Left lung (tissue), 10 donors: Measurements from ENCODE around the gene PRTFDC1. TPM values are rescaled to one million over a fixed set of nuclear protein-coding genes. Genes with fewer than 3 reads are reported as not detected.
A peak's percentile ranks its signal among the peaks of the same experiment; 100 is the strongest.

Experiments used
- ATAC-seq: fragments of 200-7000 bp; cut with Tn5 transposase; one replicate; pipeline ENCODE4 v1.9.1; 2020; ENCODE audit warnings: moderate library complexity
- DNase-seq, 4 donors: peaks; one replicate each; pipeline ENCODE4 v3.0.0-alpha.2; 2013 to 2020
- H3K27ac ChIP-seq, 2 donors: fragments of 200-600 bp; sonication (generic) in 1 of 2; one replicate each; pipeline versions ENCODE4 v1.5.0 to v1.8.0; 2020 to 2021
- H3K27me3 ChIP-seq, 2 donors: fragments of 200-600 bp; sonication (generic) in 1 of 2; one replicate each; pipeline versions ENCODE4 v1.5.0 to v1.8.0; 2020 to 2021
- H3K36me3 ChIP-seq, 2 donors: fragments of 200-600 bp; sonication (generic) in 1 of 2; one replicate each; pipeline versions ENCODE4 v1.5.0 to v1.8.0; 2020 to 2021
- H3K4me1 ChIP-seq, 2 donors: fragments of 200-600 bp; one replicate each; pipeline ENCODE4 v1.8.0; 2021
- H3K4me3 ChIP-seq, 2 donors: fragments of 200-600 bp; sonication (generic) in 1 of 2; one replicate each; pipeline versions ENCODE4 v1.5.0 to v1.8.0; 2020 to 2021; ENCODE audit warnings: mild to moderate bottlenecking in 1 of 2
- H3K9me3 ChIP-seq, 2 donors: fragments of 200-600 bp; sonication (generic) in 1 of 2; one replicate each; pipeline versions ENCODE4 v1.5.0 to v1.8.0; 2020 to 2021
- intact Hi-C, 2 donors: fragments of 100-400 bp; cut with DNase I; formaldehyde crosslinking; loops; one replicate each; pipeline versions ENCODE4 v1.11.2 to v1.14.2; 2022
- polyA plus RNA-seq, 6 donors: library from polyadenylated mRNA; unstranded; fragments of 120-200 nt; gene quantifications; one replicate each; pipeline ENCODE4 v1.2.1, GENCODE V29; 2013; ENCODE audit not compliant: insufficient read length in 6 of 6
- total RNA-seq, 2 donors: library from RNA; stranded (reverse); fragmentation: NEBNext Ultra II Directional; extraction: Animal tissue kit (Norgen Biotek cat#: 25700); gene quantifications; one replicate each; pipeline ENCODE4 v1.2.1, GENCODE V29; 2021
- TF ChIP-seq, protein P1 (sequence below), 2 donors: fragments of 200-600 bp; sonication (generic) in 1 of 2; IDR thresholded peaks; one replicate each; pipeline versions ENCODE4 v1.5.0 to v1.8.0; 2021; ENCODE audit warnings: antibody characterized with exemption in 2 of 2
- donor health status: DM: no; HTN: yes; CAD: no.
- donor health status: DM: no; HTN: no; CAD: no.

Gene PRTFDC1
- total and polyA plus RNA-seq, 8 donors = 5.2 to 69.7 (median 49.5) TPM

DNA sequence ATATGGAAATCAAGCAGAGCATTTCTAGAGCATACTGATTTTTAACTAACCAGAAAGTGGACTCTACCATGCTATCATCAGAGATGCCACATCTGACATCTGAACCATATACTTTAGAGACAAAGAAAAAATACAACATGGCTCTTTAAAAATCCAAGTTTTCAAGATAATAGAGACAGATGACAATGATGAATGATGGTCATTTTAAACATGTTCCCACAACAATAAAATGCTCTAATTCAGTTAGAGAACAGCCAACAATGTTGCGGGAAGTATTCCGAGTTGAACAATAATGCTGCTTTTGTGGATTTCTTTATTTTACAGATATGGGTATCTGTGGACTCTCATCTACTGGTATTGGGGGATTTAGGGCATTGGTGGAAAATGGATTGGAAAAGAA lies 52.8 kb downstream of the PRTFDC1 start:
- Histone ChIP-seq H3K9me3 (no peaks in the 10 kb centered on the region), H3K4me1 (peaks cover 9 to 11% of the 10 kb centered on the region in 2 donors), H3K27me3 (no peaks in the 10 kb centered on the region), H3K36me3 (no peaks in the 10 kb centered on the region), H3K4me3 (no peak overlapping the region), H3K27ac (no peak overlapping the region)
- ATAC-seq (no peak), DNase-seq (no peak)
- TF ChIP-seq, protein P1, sequence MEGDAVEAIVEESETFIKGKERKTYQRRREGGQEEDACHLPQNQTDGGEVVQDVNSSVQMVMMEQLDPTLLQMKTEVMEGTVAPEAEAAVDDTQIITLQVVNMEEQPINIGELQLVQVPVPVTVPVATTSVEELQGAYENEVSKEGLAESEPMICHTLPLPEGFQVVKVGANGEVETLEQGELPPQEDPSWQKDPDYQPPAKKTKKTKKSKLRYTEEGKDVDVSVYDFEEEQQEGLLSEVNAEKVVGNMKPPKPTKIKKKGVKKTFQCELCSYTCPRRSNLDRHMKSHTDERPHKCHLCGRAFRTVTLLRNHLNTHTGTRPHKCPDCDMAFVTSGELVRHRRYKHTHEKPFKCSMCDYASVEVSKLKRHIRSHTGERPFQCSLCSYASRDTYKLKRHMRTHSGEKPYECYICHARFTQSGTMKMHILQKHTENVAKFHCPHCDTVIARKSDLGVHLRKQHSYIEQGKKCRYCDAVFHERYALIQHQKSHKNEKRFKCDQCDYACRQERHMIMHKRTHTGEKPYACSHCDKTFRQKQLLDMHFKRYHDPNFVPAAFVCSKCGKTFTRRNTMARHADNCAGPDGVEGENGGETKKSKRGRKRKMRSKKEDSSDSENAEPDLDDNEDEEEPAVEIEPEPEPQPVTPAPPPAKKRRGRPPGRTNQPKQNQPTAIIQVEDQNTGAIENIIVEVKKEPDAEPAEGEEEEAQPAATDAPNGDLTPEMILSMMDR (IDR thresholded peaks at IDR 0.05) = no peak
- intact Hi-C loops = no loop called here

DNA sequence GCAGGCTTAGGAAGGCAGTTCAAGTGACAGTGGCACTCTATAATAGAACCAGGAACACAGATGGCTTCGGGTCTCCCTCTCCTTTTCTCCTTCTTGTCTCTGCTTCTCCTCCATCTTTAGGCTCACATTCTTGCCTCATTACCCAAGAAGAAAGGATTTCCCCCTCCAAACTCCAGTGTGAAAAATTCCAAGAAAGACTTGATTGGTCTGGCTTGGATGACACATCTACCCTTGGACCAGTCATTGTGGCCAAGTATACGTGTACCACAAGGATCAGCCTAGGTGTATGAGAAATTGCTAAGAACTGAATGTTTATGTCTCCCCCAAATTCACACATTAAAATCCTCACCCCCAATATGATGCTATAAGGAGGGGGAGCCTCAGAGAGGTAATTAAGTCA lies 53.9 kb downstream of the PRTFDC1 start:
- intact Hi-C loops = no loop called here
- no peak for ATAC-seq
- no peaks in the 10 kb centered on the region for H3K27me3 ChIP-seq
- no peaks in the 10 kb centered on the region for H3K9me3 ChIP-seq
- peaks cover 9 to 11% of the 10 kb centered on the region in 2 donors for H3K4me1 ChIP-seq
- H3K36me3 ChIP-seq = no peaks in the 10 kb centered on the region
- H3K4me3 ChIP-seq = no peak overlapping the region
- TF ChIP-seq, protein P1 (IDR thresholded peaks at IDR 0.05) = no peak
- H3K27ac ChIP-seq = no peak overlapping the region
- DNase-seq = no peak

DNA sequence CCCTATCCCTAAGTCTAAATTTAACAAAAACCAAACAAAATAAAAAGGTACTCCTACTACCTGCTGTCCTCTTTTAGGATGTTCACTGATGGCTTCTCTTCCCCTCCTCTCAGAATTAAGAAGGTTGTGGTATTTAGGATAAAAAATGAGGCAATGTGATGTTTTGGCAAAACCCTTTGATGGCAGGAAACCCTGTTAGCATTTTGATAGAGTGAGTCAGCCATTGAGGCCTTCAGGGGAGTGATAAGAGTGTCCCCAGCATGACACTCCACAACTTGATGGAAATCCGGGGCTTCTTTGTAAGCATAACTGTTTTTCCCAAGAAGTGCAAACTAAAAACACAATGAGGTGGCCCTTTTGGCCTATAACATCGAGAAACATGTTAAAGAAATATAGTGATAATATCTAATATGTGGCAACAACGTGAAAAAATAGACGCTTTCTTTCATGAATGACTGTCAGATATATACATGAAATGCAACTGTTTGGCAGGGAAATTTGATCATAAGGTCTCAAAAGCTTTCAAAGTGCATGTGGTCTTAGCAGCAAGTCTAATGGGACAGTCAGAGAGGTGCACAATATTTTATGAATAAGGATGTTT lies 55.0 kb downstream of the PRTFDC1 start:
- TF ChIP-seq, protein P1 (IDR thresholded peaks at IDR 0.05) = no peak
- Histone ChIP-seq H3K4me3 (no peak overlapping the region), H3K9me3 (no peaks in the 10 kb centered on the region), H3K4me1 (peaks cover 9% of the 10 kb centered on the region in 2 donors), H3K36me3 (no peaks in the 10 kb centered on the region), H3K27ac (no peak overlapping the region), H3K27me3 (no peaks in the 10 kb centered on the region)
- intact Hi-C loops = no loop called here
- DNase-seq (no peak), ATAC-seq (no peak)

DNA sequence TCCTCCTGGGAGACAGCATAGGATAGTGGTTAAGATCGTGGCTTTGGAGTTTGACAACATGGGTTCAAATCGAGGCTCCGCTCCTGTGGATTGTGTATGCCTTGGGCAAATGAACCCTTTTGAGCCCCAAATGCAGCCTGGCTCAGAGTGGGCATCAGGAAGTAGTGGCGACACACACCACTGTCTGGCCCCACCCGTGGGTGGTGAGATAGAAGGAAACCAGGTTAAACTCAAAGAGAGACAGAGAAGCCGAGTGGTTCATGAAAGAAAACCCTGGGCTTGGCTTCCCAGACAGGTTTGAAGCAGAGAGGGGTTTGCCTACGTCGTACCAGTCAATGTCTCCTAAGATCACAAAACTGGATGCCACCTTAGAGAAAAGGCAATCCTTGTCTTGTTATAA lies 57.7 kb downstream of the PRTFDC1 start:
- DNase-seq (no peak), ATAC-seq (no peak)
- Histone ChIP-seq H3K27ac (peak overlapping the region in 1 of 2 donors; percentile 35), H3K4me1 (no peaks in the 10 kb centered on the region), H3K4me3 (no peak overlapping the region), H3K36me3 (no peaks in the 10 kb centered on the region), H3K9me3 (no peaks in the 10 kb centered on the region), H3K27me3 (no peaks in the 10 kb centered on the region)
- TF ChIP-seq, protein P1 (IDR thresholded peaks at IDR 0.05) = no peak
- intact Hi-C loops = no loop called here

DNA sequence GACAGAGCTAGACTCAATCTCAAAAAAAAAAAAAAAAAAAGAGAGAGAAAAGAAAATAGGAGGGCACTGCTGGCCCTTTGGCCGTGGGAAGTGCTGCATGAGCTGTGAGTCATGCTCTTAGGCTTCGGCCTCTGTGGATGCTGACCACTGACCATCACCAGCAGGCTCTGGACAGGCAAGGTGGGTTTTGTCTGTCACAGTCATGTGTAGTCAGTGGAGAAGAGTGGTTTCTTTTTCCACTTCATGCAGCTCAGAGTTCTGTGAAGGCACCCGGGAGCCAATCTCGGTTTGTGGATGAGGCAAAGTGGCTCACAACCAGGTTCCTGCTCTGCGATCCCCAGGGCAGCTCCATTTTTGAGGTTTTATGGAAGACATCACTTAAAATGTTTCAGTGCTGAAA lies 58.1 kb downstream of the PRTFDC1 start:
- Histone ChIP-seq H3K27ac (peak overlapping the region in 1 of 2 donors; percentile 35), H3K27me3 (no peaks in the 10 kb centered on the region), H3K9me3 (no peaks in the 10 kb centered on the region), H3K4me3 (no peak overlapping the region), H3K4me1 (no peaks in the 10 kb centered on the region), H3K36me3 (no peaks in the 10 kb centered on the region)
- DNase-seq = peak in 1 of 4 donors; percentile 64
- TF ChIP-seq, protein P1 (IDR thresholded peaks at IDR 0.05) = no peak
- peak; percentile 74 for ATAC-seq
- intact Hi-C loops = no loop called here
